K562 (cell line): Measurements from ENCODE around the gene B2M. TPM values are rescaled to one million over a fixed set of nuclear protein-coding genes. Genes with fewer than 3 reads are reported as not detected.

Source experiments
- ADNP ChIP-seq: fragments of 200-800 bp; sonication (Bioruptor generic); IDR thresholded peaks from 2 replicates; pipeline ENCODE4 v1.6.1; 2016; ENCODE audit warnings: missing genetic modification characterization, missing compliant biosample characterization
- CEBPB ChIP-seq: fragments of 450-650 bp; IDR thresholded peaks from 2 replicates; pipeline ENCODE4 v1.6.1; 2016; ENCODE audit warnings: missing genetic modification characterization, missing compliant biosample characterization
- CEBPG ChIP-seq, 3 experiments: fragments of 200-800 bp in 1 of 3; sonication (Bioruptor generic) in 1 of 3; sonication (generic) in 1 of 3; formaldehyde crosslinking in 1 of 3; IDR thresholded peaks in 2 of 3; conservative IDR thresholded peaks in 1 of 3; 2 replicates each; pipeline versions ENCODE4 v1.6.1 to v1.8.0; 2016 to 2022; ENCODE audit warnings: missing compliant biosample characterization in 2 of 3, missing genetic modification characterization in 2 of 3, mild to moderate bottlenecking in 1 of 3, missing genetic modification reagents in 1 of 3
- NR2C1 ChIP-seq, 2 experiments: fragments of 450-650 bp; IDR thresholded peaks; 2 replicates each; pipeline ENCODE4 v1.6.1; 2017; ENCODE audit warnings: mild to moderate bottlenecking in 2 of 2, antibody characterized with exemption in 1 of 2, inconsistent platforms in 1 of 2, missing compliant biosample characterization in 1 of 2, missing genetic modification characterization in 1 of 2
- SMARCC2 ChIP-seq: fragments of 450-650 bp; IDR thresholded peaks from 2 replicates; pipeline ENCODE4 v1.6.1; 2017; ENCODE audit warnings: antibody characterized with exemption, moderate library complexity, mild to moderate bottlenecking, low read depth
- TEAD4 ChIP-seq, 2 experiments: sonication (generic) in 1 of 2; formaldehyde crosslinking in 1 of 2; IDR thresholded peaks; 2 replicates each; pipeline versions ENCODE4 v1.6.1 to v1.8.0; 2012 to 2022; ENCODE audit warnings: borderline replicate concordance in 1 of 2, inconsistent platforms in 1 of 2, low read length in 1 of 2, mild to moderate bottlenecking in 1 of 2, missing genetic modification reagents in 1 of 2
- YY1 ChIP-seq, 3 experiments: IDR thresholded peaks; 2 replicates each; pipeline ENCODE4 v1.6.1; 2011; ENCODE audit warnings: low read length in 2 of 3, mild to moderate bottlenecking in 2 of 3, moderate library complexity in 2 of 3, borderline replicate concordance in 1 of 3, control low read depth in 1 of 3, low read depth in 1 of 3; ENCODE audit not compliant: insufficient read depth in 3 of 3, insufficient replicate concordance in 2 of 3, control insufficient read depth in 1 of 3, insufficient read length in 1 of 3; ENCODE audit errors: extremely low read depth in 1 of 3
- polyA plus RNA-seq, 8 experiments: library from polyadenylated mRNA; depleted of rRNA in 4 of 8; stranded (reverse) in 5 of 8; unstranded in 3 of 8; fragments of >200 nt; fragmentation: Nextera tagmentation in 2 of 8; fragmentation: Illumina TruSeq in 1 of 8; extraction: Ambion mirVana in 2 of 8; extraction: Trizol in 1 of 8; gene quantifications; 2 replicates each; pipeline versions ENCODE4 v1.2.1 to v1.2.3, GENCODE V29; 2011 to 2014; ENCODE audit warnings: inconsistent platforms in 1 of 8, missing spikeins in 1 of 8
- total RNA-seq, 7 experiments: library from RNA; depleted of rRNA in 6 of 7; stranded (reverse); fragments of >200 nt in 6 of 7; fragmentation: Illumina TruSeq in 2 of 7; extraction: Trizol in 2 of 7; gene quantifications; 2 replicates each; pipeline versions ENCODE4 v1.2.1 to v1.2.3, GENCODE V29; 2011 to 2021; ENCODE audit warnings: low replicate concordance in 1 of 7
- TF ChIP-seq, protein P1 (sequence below): fragments of 450-650 bp; formaldehyde crosslinking; IDR thresholded peaks from 2 replicates; pipeline ENCODE4 v1.4.0; 2022; ENCODE audit warnings: missing genetic modification characterization

Gene B2M
- total and polyA plus RNA-seq, 9 of the 15 experiments (the other 6 are each of a cell fraction or from before 2014, with no cell fraction given): 460 to 3,138 (median 1,032) TPM

DNA sequence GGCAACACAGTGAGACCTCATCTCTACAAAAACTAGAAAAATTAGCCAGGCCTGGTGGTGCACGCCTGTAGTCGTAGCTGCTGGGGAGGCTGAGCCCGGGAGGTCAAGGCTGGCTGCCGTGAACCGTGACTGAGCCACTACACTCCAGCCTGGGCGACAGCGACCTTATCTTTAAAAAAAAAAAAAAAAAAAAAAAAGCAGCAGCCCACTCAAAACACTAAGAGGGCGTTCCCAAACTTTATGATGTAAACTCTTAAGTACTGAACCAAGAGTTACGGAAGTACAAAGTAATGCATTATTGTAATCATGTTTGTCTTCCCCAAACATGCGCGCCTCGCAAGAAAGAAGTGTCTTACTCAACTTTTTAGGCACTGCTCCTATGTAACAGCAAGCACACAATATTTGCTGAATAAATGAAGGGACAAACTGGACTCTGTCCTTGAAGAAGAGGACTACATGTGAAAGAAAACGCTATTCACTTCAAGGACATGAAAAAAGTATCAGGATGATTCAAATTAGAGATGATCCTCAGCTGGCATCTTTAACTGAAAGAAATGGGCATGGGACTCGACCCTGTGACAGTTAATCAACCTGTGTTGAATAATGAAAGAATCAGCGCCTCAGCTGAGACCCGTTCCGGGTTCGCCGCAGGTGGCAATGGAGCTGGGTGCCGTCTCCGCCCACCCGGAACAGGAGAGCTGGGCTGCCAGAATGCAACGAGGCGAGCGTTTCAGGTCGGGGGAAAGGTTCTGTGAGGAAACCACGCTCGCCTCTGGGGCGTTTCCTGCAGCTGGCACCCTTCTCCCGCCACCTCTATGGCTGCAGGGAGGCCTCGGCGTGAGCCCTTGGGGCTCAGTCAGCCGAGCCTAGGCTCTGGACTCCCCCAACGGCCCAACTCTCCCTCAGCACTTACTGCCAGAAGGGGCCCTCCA lies 48.6 kb upstream of the B2M start (continued):
- TF ChIP-seq, protein P1, sequence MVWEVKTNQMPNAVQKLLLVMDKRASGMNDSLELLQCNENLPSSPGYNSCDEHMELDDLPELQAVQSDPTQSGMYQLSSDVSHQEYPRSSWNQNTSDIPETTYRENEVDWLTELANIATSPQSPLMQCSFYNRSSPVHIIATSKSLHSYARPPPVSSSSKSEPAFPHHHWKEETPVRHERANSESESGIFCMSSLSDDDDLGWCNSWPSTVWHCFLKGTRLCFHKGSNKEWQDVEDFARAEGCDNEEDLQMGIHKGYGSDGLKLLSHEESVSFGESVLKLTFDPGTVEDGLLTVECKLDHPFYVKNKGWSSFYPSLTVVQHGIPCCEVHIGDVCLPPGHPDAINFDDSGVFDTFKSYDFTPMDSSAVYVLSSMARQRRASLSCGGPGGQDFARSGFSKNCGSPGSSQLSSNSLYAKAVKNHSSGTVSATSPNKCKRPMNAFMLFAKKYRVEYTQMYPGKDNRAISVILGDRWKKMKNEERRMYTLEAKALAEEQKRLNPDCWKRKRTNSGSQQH: no peak
- TF ChIP-seq SMARCC2: peak; percentile 17; the same call in 1 of the 2 replicates
- no peak for TF ChIP-seq CEBPB (tag)
- peak in 2 of 3 experiments; percentile 48 to 57 for TF ChIP-seq YY1 (IDR thresholded peaks at IDR 0.05; ENCODE audit: borderline replicate concordance in 1 of 3, control insufficient read depth in 1 of 3, extremely low read depth in 1 of 3, insufficient read depth in 3 of 3, insufficient read length in 1 of 3, insufficient replicate concordance in 2 of 3, low read depth in 1 of 3, low read length in 2 of 3)
- TF ChIP-seq TEAD4 (IDR thresholded peaks at IDR 0.05; ENCODE audit: low read length): no peak
- peak; percentile 47; the same call in 1 of the 2 replicates for TF ChIP-seq TEAD4 (CRISPR knock-in tag; IDR thresholded peaks at IDR 0.05; ENCODE audit: borderline replicate concordance)
- TF ChIP-seq ADNP: no peak
- TF ChIP-seq CEBPG (CRISPR knock-in tag; IDR thresholded peaks at IDR 0.05): no peak
- peak; percentile 18 to 53; a peak in 3 of 4 replicates for TF ChIP-seq CEBPG (tag; conservative IDR thresholded peaks at IDR 0.05 in 1 of 2, IDR thresholded peaks at IDR 0.05 in 1 of 2)
- TF ChIP-seq NR2C1 (IDR thresholded peaks at IDR 0.05): peak; percentile 75
- peak; percentile 56; the same call in 1 of the 2 replicates for TF ChIP-seq NR2C1 (tag; IDR thresholded peaks at IDR 0.05)
